ENCODE measurements around the gene IGFALS.

- TF ChIP-seq CTCF (IDR thresholded peaks at IDR 0.05) (no peak), POLR2AphosphoS5 (IDR thresholded peaks at IDR 0.05) (no peak), EP300 (IDR thresholded peaks at IDR 0.05) (no peak)
Observed at GRCh38 chr16:1839554-1839953, 46.0 kb upstream of the IGFALS start.

Measured in suprapubic skin (tissue), 4 donors.